GM20000 (cell line): ENCODE results near the gene FOXK1.

Experiments used
- DNase-seq: peaks from one replicate; pipeline ENCODE4 v3.0.0; 2012; ENCODE audit warnings: low spot score
- TF ChIP-seq, protein P1 (sequence below): IDR thresholded peaks from 2 replicates; pipeline ENCODE4 v1.5.1; 2012; ENCODE audit warnings: mild to moderate bottlenecking, control low read depth; ENCODE audit errors: extremely low read depth, missing control alignments

Gene FOXK1

DNA sequence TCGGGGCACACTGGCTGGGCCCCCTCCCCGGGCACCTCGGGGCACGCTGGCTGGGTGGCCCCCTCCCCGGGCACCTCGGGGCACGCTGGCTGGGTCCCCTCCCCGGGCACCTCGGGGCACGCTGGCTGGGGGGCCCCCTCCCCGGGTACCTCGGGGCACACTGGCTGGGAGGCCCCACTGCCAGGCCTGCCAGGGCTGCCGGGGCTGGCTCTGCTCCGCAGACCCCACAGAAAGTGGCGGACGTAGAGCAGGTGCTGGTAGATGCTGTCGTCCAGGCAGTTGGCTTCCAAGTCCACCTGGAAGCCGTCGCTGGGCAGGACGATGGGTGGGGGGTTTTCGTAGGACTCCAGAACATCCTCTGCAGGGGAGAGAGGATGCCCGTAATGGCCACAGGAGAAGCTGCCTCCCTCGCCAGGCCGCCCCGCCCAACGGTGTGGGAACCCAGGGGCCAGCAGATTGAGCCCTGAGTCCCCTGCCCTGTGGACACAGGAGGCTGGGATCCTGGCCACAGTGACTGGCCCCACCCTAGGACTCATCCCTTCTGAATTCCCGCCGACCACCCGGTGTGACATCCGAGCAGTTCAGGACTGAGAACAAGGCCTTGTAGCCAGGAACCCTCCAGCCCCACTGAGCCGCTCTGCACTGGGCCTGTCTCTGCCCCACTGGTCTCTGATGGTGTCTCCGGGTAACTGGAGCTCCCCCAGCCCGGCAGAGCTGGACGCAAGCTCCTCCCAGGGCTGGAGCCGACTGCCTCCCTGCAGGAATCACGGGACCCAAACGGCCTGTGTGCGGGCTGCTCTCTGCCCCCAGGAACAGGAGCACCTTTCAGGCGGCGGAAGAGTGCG lies 121.5 kb downstream of the FOXK1 start:
- DNase-seq, result no peak
- TF ChIP-seq, protein P1, sequence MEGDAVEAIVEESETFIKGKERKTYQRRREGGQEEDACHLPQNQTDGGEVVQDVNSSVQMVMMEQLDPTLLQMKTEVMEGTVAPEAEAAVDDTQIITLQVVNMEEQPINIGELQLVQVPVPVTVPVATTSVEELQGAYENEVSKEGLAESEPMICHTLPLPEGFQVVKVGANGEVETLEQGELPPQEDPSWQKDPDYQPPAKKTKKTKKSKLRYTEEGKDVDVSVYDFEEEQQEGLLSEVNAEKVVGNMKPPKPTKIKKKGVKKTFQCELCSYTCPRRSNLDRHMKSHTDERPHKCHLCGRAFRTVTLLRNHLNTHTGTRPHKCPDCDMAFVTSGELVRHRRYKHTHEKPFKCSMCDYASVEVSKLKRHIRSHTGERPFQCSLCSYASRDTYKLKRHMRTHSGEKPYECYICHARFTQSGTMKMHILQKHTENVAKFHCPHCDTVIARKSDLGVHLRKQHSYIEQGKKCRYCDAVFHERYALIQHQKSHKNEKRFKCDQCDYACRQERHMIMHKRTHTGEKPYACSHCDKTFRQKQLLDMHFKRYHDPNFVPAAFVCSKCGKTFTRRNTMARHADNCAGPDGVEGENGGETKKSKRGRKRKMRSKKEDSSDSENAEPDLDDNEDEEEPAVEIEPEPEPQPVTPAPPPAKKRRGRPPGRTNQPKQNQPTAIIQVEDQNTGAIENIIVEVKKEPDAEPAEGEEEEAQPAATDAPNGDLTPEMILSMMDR, result no peak

DNA sequence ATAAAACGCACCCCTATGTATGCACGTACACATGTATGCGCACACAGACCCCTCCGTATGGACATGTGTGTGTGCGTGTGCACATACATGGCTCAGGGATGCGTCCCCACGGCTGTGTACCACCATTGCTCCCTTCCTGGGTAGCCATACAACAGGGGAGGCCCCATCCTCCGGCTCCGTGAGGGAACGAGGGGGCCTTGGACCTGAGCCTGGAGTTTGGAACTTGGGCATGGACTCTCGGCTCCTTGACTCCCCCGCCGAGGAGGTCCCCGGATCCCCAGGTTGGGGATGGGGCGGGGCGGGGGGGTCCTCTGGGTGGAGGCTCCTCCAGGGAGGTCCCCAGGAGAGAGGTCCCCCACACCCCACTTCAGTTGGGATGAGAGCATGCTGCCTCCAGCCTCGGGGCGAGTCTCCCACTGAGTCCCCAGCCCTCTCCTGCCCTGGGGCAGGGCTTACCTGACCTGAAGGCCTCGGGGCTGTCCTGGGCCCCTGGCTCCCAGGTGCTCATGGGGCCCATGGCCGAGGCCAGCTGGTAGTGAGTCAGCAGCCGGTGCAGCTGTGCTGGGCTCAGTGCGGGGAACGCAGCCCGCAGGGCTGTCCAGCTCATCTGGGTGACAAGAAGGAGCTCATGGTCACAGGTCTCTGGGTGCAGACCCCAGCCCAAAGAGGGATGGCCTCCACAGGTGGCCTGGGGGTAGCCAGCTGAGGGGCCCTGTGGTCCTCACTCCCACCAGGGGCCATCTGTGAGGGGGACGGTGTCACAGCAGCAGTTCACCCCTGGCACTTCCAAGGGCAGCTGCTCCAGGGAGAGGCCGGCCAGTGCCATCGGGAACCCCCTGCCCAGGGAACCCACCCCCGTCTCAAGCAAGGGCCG lies 123.3 kb downstream of the FOXK1 start:
- DNase-seq, result no peak
- TF ChIP-seq, protein P1, result no peak

GRCh38 chr7:4805984-4806300 lies 123.8 kb downstream of the FOXK1 start:
- TF ChIP-seq, protein P1, result no peak
- DNase-seq, result no peak

GRCh38 chr7:4806983-4807597 lies 125.0 kb downstream of the FOXK1 start:
- TF ChIP-seq, protein P1, result no peak
- no peak for DNase-seq

GRCh38 chr7:4807598-4808016 lies 125.5 kb downstream of the FOXK1 start:
- no peak for DNase-seq
- TF ChIP-seq, protein P1, result no peak

- TF ChIP-seq, protein P1, result no peak
- no peak for DNase-seq
These were observed 125.9 kb downstream of the FOXK1 start for GRCh38 chr7:4808026-4808425.

GRCh38 chr7:4808565-4808964 lies 126.5 kb downstream of the FOXK1 start:
- DNase-seq, result no peak
- TF ChIP-seq, protein P1, result no peak
